Sigmoid colon (tissue), 4 donors: ENCODE data around the gene TBC1D1.

Experiments
- CTCF ChIP-seq, 4 experiments: fragments of 450-650 bp in 3 of 4; fragments of 200-600 bp in 1 of 4; IDR thresholded peaks; one replicate each; pipeline ENCODE4 v1.5.1; 2016 to 2019; ENCODE audit warnings: antibody characterized with exemption in 4 of 4, mild to moderate bottlenecking in 3 of 4, moderate library complexity in 2 of 4
- EP300 ChIP-seq, 4 donors: sonication (generic); formaldehyde crosslinking; IDR thresholded peaks; one replicate each; pipeline ENCODE4 v1.6.1; 2017; ENCODE audit warnings: antibody characterized with exemption in 4 of 4
- POLR2A ChIP-seq, 2 donors: fragments of 450-650 bp; IDR thresholded peaks; one replicate each; pipeline ENCODE4 v1.6.1; 2016; ENCODE audit warnings: antibody characterized with exemption in 2 of 2, mild to moderate bottlenecking in 2 of 2, moderate library complexity in 2 of 2
- POLR2AphosphoS5 ChIP-seq, 4 donors: sonication (generic); formaldehyde crosslinking; IDR thresholded peaks; one replicate each; pipeline ENCODE4 v1.6.1; 2017; ENCODE audit warnings: antibody characterized with exemption in 4 of 4

DNA sequence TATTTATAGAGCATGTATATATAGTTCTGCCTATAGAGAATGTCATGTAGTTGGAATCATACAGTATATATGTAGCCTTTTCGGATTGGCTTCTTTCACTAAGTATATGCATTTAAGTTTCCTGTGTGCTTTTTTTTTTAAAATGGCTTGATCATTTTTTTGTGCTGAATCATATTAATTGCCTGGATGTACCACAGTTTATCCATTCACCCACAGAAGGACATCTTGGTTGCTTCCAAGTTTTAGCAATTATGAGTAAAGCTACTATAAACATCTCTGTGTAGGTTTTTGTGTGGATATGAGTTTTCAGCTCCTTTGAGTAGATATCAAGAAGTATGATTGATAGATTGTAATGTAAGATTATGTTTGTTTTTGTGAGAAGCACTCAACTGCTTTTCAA is 93.1 kb downstream of the TBC1D1 start:
- TF ChIP-seq CTCF (IDR thresholded peaks at IDR 0.05) (no peak), EP300 (IDR thresholded peaks at IDR 0.05) (no peak), POLR2AphosphoS5 (IDR thresholded peaks at IDR 0.05) (no peak), POLR2A (IDR thresholded peaks at IDR 0.05) (no peak)
